Right renal cortex interstitium (tissue), 3 donors: ENCODE data around the gene SEC14L1. TPM values are rescaled to one million over a fixed set of nuclear protein-coding genes. Genes with fewer than 3 reads are reported as not detected.
"Not testable (repeated sequence)": the region's sequence is repeated elsewhere in the genome, so short reads cannot be mapped to it uniquely, and the experiment has no call there.

Experiments
- DNase-seq, 3 donors: peaks; one replicate each; pipeline ENCODE4 v3.0.0-alpha.2; 2013; ENCODE audit warnings: low read depth in 3 of 3, low spot score in 2 of 3
- polyA plus RNA-seq, 3 donors: library from polyadenylated mRNA; unstranded; fragments of 120-200 nt; gene quantifications; one replicate each; pipeline ENCODE4 v1.2.1, GENCODE V29; 2013; ENCODE audit not compliant: insufficient read length in 3 of 3

The SEC14L1 gene
- polyA plus RNA-seq, 3 donors: 92.5 to 101 (median 97.3) TPM

DNA sequence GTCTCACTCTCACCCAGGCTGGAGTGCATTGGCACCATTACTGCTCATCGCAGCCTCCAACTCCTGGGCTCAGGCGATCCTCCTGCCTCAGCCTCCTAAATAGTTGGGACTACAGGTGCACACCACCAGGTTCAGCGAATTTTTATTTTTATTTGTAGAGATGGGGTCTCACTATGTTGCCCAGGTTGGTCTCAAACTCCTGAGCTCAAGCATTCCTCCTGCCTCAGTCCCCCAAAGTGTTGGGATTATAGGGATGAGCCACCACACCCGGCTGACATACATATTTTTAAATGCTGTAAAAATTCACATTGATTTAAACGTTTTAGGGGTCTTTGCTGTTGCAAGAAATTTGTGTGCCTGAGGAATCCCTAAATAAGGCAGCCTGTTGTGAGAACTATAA, 24.8 kb upstream of the SEC14L1 start:
- DNase-seq: no peak

DNA sequence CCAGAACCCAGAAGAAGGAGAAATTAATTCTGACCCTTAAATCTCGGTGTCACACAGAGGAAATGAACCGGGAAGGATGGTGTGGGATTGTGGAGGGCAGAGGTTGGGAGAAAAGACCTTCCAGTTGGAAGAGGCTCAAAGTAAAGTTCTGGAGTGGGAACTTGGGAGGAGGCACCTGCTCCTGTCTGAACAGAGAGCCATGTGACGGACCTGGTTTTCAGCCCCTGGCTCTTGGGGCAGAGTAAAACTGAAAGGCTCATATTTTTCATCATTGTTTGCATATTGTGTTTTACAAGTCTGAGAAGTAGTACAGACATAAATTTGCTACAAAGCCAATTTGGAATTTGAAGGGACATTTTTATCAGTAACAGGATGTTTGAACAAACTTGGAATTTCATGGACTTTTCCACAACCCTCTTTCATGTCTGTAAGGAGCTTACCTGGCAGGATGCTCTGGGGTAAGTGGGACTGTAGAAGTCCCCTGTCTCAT, 24.4 kb upstream of the SEC14L1 start:
- DNase-seq: no peak

DNA sequence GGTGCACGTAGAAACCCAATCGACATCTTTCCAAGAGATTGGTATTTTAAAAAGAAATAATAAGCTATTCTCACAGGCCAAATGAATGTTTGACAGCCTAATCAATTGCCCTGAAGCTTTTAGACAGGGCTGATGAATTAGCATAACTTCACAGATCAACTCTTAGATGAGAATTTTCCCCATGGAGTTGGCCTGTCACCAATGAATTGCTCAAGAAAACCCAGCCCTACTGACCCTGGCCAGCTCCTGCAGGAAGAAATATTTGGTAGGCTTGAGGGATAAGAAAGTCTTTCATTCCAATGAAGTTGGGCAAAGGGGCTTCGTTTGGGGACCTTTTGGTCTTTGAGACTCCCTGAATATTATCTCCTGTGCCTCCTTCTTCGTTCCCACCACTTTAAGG, 23.4 kb upstream of the SEC14L1 start:
- no peak for DNase-seq

DNA sequence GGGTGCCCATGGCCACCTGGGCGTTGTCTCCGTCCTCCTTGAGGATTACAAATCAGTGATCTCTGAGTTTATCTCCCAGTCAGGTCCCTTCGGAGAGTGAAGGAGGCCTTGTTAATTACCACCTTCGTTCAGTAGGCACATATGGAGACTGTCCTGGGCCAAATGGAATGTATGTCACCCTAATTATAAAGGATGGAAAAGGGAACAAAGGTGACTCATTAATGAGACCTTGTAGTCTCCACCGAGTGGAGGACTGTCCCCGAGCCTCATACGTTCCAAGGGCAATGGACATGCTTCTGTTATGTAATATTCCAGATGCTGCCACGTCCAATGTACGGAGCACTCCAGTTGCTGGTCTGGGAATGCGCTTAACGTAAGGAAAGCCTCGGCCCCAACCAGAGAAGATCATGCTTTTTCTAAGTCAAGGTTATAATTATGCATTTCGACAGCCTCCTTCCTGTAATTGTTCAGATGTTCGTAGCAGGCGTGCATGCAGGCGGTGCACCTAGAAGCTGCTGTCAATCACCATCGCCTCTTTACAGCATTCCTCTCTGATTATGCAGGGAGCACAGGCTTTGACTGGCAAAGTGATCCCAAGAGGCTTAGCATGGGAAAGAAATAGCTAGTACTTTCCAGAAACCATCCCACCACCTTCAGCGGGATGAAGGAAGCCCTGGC, 22.4 kb upstream of the SEC14L1 start:
- no peak for DNase-seq

DNA sequence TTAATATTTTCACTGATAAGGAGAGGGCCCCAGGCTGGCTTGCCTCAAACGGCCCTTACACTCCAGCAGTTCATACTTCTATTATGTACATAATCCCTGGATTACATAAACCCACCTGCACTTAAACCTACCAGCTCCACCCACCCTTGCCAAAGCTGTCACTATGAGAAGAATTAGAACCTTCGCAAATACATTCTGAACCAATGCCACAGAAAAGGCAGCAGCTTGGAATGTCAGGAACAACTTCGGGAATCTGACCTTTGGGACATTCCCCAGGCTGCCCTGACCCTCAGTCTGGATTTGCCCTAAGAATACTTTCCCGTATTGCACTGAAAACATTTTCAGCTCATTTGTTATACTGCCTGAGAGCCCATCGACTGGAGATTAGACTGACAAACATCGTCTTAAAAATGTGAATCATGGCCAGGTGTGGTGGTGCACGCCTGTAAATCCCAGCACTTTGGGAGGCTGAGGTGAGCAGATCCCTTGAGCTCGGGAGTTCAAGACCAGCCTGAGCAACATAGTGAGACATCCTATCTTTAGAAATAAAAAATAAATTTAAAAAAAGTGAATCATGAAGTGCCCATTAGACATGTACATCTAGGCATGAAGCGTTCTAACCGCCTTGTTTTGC, 21.0 kb upstream of the SEC14L1 start:
- DNase-seq: no peak

DNA sequence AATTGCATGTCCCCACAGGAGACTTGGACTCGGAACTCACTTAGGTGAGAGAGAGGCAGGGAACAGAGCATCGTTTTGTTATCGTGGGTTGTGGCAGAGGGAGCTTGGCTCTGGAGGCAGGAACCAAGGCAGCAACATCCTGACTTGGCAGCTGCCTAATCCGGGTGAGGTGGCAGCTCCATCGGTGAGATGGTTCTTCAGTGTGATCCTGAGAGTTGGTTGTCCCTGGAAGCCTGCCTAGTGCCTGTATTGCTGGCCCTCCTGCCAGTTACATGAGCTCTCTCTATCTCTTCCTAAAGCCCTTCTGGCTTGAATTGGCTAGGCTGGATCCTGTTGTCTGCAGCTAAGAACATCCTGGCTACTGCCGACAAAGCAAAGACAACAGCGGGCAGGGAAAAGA, 19.9 kb upstream of the SEC14L1 start:
- no peak for DNase-seq

DNA sequence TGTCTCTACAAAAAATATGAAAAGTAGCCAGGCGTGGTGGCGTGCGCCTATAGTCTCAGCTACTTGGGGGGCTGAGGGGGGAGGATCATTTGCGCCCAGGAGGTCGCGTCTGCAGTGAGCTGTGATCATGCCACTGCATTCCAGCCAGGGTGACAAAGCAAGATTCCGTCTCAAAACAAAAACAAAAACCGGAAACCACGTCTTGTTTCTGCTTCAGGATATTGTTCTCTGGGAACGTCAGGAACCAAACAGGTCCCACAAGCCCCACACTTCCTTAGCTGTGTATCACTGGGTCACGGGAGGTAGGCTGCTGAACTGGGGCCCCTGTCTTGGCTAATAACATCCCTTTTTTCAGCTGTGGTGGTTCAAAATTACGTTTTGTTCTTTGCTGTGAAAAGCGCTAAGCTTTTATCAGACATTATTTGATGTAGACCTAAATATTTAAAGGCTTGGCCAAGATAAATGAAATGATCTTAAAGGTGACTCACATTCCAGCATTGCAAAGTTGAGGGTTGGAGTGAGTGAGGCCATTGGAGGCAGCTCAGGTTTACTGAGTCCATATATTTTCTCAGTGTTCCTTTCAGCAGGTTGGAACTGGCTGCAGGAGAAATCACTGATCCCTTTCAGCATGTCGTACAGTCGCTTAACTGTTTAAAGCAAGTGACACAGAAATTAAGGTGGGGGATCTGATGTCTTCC, 16.4 kb upstream of the SEC14L1 start:
- no peak for DNase-seq

DNA sequence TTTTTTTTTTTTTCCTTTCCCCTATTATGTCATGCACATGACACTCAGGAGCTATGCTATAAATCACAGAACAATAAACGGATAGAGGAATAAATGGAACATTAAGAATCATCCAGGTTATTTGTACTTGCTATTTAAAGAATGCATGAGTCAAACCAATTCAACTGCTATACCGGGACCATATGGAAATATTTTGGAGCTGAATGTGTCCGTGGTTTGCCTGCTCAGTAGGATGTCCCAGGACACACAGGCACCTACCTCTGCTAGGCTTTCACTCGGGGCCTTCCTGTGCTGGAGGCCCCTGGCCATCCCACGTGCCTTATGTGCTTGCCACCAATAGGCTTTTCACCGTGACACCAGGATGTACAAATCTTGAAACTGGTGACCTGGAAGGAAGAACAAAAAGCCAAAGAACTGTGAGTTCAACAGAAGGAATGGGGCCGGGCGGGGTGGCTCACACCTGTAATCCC, 15.3 kb upstream of the SEC14L1 start:
- DNase-seq: no peak

DNA sequence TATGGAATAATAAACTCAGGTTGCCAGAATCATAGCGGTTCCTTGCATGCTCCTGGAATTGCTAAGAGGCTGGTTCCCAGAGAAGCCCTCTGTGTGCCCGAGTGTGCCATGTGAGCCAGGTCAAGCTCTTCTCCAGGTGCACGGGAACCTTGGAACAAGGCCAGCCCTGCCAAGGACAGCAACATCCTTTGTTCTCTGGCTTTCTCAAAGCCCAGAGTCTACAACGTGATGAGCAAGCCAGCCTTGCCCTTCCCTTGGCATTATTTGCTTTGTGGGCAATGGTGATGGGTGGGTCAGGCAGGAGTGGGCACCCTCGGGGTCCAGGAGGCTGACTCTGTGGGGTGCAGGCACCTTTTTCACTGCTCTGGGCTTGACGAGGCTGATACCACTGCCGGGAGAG, 14.2 kb upstream of the SEC14L1 start:
- no peak for DNase-seq

DNA sequence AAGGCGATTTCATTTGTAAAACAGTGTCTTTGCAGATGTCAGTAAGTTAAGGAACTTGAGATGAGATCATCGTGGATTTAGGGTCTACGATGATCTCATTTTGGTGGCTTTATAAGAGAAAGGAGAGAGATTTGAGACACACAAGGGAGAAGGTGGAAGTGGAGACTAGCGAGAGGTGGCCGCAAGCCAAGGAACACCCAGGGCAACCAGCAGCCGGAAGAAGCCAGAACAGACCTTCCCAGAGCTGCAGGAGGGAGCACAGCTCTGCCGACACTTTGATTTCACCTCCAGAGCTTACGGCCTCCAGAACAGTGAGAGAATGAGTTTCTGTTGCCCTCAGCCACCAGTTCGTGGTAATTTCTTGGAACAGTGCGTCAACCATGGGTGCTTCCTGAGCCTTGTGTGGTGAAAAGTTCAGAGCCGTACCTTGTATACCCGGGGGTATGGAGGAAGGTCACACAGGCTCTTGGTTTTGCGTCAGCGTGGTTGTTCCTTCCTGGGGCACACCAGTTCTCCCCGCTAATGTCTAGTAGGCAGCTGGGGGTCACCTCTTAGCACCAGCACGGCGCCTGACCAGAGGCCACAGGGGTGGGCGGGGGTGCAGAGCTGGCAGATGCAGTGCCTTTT, 12.9 kb upstream of the SEC14L1 start:
- DNase-seq: no peak

DNA sequence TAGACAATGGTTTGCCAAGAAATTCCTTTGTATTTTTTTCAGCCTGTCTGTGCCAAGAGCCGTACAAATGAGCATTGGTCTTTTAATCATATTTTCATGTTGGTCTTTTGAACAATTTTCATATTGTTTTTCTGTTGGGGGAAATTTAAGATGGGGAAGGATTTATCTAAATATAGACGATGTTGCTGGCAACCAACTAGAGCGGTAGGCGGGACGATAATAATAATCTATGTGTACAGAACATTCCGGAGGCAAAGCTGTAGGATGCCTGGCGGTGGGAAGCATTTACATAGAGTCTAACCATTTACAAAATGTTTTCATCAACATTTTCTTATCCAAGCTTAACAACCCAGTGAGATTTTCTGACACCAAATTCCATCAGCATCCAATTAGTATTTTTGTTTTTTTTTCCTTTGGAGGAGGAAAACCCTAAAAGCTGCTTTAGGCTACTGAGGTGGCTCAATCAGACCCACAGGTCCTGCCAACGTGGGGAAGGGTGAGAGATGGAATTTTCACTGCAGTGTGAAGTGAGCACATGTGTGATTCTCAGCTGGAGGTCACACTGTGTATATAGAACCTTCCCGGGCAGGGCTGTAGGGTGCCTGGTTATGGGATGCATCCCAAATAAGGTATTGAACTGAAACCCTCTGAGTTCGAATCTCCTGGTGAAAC, 11.7 kb upstream of the SEC14L1 start:
- no peak for DNase-seq

DNA sequence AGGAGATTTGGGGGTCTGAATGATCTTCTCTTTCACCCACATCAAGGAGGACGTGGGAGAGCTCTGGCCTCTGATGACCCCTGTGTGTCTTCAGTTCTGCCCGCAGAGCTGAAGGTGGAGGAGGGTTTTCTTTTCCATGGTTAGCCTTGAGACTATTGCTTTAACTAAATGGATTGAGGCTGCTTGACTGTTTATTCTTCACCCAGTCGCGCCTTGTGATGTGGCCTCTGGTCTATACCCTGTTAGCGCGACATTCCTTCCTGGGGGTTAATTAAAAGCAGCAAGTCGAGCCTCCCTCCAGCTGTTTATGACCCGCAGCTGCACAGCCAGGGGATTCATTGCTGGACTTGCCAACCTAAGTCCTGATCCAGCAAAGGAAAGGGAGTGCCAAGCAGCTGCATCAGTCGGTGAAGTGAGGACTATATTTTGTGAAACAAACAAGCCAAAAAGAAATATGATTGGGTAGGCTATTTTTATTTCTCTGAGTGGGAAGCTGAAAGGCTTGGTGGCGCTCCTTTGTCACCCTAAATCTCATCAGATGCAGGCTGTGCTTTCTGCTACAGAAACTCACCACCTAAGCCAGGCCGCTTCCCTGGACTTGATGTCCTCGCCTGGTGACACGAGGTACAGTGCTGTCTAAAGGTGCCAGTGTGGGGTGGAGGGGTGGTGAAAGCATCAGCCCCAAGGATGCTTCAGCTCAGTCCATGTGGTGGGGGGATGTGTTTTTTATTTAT, 11.0 kb upstream of the SEC14L1 start:
- DNase-seq: no peak

DNA sequence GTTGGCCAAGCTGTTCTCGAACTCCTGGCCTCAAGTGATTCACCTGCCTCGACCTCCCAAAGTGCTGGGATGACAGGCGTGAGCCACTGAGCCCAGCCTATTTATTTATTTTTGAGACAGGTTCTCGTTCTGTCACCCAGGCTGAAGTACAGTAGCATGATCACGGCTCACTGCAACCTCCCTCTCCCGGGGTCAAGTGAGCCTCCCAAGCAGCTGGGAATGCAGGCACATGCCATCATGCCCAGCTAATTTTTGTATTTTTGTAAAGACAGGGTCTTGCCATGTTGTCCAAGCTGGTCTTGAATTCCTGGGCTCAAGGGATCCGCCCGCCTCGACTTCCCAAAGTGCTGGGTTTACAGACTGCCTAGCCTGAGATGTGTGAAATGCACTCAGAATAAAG, 10.2 kb upstream of the SEC14L1 start:
- DNase-seq: no peak

DNA sequence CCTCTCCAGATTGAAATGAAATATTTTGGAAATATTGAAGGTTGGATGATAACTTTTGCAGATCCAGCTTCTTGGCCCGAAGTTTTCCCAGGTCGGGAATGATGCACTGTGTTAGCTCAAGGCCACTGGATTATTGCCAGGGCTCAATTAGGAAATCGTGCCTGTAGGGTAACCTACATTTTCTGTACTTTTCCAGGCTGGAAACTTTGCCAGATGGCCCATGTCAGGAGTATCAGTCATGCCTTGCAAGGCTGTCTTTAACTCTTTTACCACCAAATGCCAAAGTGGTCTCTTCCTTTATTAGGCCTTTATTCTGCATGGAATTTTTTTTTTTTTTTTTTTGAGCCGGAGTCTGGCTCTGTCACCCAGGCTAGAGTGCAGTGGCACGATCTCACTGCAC, 8.9 kb upstream of the SEC14L1 start:
- DNase-seq: no peak

DNA sequence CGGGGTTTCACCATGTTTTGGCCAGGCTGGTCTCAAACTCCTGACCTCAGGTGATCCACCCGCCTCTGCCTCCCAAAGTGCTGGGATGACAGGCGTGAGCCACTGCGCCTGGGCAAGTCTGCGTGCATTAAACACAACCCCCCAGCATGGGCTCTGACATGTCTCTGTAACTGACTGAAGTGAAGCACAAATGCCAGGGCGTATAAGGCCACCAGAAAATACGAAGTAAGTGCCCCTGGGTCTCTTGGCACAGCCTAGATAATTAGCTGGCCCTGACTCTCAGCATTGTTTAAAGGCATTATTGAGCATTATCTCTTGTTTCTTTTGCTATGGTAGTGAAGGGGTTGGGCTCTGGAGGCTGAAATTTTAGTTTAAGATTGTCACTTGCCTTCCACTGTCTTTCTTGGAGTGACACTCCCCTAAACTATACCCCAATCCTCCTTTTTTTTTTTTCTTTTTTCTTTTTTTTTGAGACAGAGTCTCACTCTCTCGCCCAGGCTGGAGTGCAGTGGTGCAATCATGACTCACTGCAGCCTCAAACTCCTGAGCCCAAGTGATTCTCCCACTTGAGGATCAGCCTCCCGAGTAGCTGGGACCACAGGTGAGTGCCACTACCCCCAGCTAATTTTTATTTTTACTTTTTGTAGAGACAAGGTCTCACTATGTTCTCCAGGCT, 8.2 kb upstream of the SEC14L1 start:
- no peak for DNase-seq

DNA sequence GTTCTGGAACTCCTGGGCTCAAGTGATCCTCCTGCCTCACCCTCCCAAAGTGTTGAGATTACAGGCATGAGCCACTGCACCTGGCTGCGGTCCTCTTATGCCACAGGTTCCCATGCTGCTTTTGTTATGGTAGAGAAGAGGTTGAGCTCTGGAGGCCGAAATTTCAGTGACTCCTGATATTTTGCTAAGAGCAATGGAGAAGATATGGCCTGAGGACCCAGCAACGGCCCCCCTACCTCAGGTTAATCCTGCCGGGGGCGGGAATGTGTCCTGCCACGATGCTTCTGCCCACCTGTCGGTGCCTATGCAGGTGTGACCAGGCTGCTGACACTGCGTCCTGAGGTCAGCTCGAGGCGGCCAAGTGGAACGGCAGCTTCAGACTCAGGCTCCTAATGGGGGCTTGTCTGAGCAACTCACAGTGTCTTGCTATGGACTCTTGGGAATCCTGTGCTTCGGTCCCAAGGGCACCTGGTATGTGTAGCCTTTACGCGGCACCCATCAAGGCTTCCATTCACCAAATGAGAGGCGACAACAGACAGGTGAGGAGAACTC, 7.6 kb upstream of the SEC14L1 start:
- DNase-seq: no peak

DNA sequence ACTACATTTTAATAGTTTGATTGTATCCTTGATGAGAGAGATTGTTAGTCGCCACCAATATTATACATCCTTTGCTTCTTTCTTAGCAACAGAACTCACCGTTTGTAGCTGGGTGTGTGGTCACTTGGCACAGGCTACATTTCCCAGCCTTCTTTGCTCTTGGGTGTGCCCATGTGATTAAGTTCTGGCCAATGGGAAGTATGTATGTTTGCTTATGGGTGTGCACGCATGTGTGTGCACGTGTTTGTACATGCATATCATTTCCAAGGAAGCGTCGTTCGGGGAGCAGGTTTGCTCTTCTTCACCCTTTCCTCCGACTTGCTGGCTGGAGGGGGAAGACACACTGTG, 4.4 kb upstream of the SEC14L1 start:
- no peak for DNase-seq

DNA sequence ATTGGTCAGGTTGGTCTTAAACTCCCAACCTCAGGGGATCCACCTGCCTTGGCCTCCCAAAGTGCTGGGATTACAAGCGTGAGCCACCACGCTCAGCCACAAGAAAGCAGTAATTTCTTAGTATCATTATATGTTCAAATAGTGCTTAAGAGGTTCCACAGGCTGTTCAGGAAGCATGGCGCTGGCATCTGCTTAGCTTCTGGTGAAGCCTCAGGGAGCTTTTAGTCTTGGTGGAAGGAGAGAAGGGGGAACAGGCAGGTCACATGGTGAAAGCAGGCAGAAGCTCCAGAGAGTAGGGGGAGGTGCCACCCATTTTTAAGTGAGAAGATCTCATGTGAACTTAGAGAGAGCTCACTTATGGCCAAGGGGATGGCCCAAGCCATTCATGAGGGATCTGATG, 3.7 kb upstream of the SEC14L1 start:
- DNase-seq: no peak

DNA sequence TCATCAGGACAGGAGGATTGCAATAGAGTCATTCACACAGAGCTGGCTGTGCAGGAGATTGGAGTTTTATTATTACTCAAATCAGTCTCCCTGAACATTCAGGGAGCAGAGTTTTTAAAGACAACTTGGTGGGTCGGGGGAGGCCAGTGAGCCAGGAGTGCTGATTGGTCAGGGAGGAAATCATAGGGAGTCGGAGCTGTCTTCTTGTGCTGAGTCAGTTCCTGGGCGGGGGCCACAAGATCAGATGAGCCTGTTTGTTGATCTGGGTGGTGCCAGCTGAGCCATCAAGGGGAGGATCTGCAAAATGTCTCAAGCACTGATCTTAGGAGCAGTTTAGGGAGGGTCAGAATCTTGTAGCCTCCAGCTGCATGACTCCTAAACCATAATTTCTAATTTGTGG, 2.9 kb upstream of the SEC14L1 start:
- DNase-seq: not testable (repeated sequence)
